ENCODE data around the gene C17orf67. TPM values are rescaled to one million over a fixed set of nuclear protein-coding genes. Genes with fewer than 3 reads are reported as not detected.

Gene C17orf67
- polyA plus RNA-seq, 2 donors: 0.44 to 2.1 TPM

GRCh38 chr17:56866496-56866895, 32.8 kb upstream of the C17orf67 start:
- no peak overlapping the region for H3K27ac ChIP-seq (ENCODE audit: low read depth in 2 of 2, low read length in 1 of 2)
- H3K36me3 ChIP-seq (ENCODE audit: control insufficient read depth in 2 of 2, insufficient read depth in 2 of 2, low read length in 1 of 2): no peaks in the 10 kb centered on the region
- H3K4me3 ChIP-seq (ENCODE audit: low read depth in 1 of 2, low read length in 2 of 2): no peak overlapping the region
- no peaks in the 10 kb centered on the region for H3K9me3 ChIP-seq (ENCODE audit: control insufficient read depth in 2 of 2, insufficient read depth in 1 of 2, low read depth in 1 of 2, low read length in 1 of 2)
- WGBS, 2 donors: 38 to 54% methylated on average over 3 of the region's 3 CpGs
- no peaks in the 10 kb centered on the region for H3K4me1 ChIP-seq (ENCODE audit: control insufficient read depth in 2 of 2, insufficient read depth in 2 of 2, low read length in 1 of 2)
- no peaks in the 10 kb centered on the region for H3K27me3 ChIP-seq (ENCODE audit: control insufficient read depth in 1 of 2, insufficient read depth in 2 of 2, low read length in 2 of 2)

DNA sequence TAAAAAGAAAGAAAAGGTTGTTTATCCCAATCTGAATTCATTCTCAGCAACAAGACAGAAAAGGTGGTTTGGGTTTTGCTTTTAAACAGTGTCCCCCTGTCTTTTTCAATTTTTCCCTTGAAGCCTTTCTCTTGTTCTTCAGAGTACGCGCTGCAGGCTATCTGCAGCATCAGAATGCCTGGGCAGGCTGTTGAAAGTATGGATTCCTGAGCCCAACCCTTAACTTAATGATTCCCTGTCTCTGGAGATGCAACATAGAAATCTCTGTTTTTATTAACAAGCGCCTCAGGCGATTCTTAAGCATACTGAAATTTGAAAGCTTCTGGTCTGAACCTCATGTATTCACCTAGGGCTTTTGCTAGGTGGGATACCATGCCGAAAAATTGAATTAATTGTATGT, 32.4 kb upstream of the C17orf67 start:
- no peak overlapping the region for H3K27ac ChIP-seq (ENCODE audit: low read depth in 2 of 2, low read length in 1 of 2)
- H3K9me3 ChIP-seq (ENCODE audit: control insufficient read depth in 2 of 2, insufficient read depth in 1 of 2, low read depth in 1 of 2, low read length in 1 of 2): no peaks in the 10 kb centered on the region
- no peaks in the 10 kb centered on the region for H3K4me1 ChIP-seq (ENCODE audit: control insufficient read depth in 2 of 2, insufficient read depth in 2 of 2, low read length in 1 of 2)
- no peak overlapping the region for H3K4me3 ChIP-seq (ENCODE audit: low read depth in 1 of 2, low read length in 2 of 2)
- H3K27me3 ChIP-seq (ENCODE audit: control insufficient read depth in 1 of 2, insufficient read depth in 2 of 2, low read length in 2 of 2): no peaks in the 10 kb centered on the region
- WGBS, 2 donors: 66 to 78% methylated on average over 5 of the region's 5 CpGs
- H3K36me3 ChIP-seq (ENCODE audit: control insufficient read depth in 2 of 2, insufficient read depth in 2 of 2, low read length in 1 of 2): peaks cover 0 to 3% of the 10 kb centered on the region in 2 donors

GRCh38 chr17:56863974-56864373, 30.3 kb upstream of the C17orf67 start:
- WGBS, 2 donors: 73 to 79% methylated on average over 3 of the region's 3 CpGs
- H3K36me3 ChIP-seq (ENCODE audit: control insufficient read depth in 2 of 2, insufficient read depth in 2 of 2, low read length in 1 of 2): peaks cover 2 to 4% of the 10 kb centered on the region in 2 donors

DNA sequence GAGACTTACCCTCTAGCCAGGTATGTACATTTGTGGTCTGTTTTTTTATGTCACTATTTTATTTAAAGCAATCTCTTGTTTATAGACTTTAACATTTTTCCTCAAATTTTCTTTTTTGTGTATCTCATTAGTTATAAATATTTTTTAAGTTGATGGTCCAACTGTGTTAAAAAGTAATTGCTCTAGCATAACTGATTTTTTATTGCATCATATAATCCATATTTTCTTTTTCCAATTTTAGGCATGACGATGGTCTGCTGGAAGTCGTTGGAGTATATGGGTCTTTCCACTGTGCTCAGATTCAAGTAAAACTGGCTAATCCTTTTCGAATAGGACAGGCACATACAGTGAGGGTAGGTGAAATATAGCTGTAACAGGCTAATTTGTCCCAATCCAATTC, 28.2 kb upstream of the C17orf67 start:
- H3K9me3 ChIP-seq (ENCODE audit: control insufficient read depth in 2 of 2, insufficient read depth in 1 of 2, low read depth in 1 of 2, low read length in 1 of 2): no peaks in the 10 kb centered on the region
- no peaks in the 10 kb centered on the region for H3K27me3 ChIP-seq (ENCODE audit: control insufficient read depth in 1 of 2, insufficient read depth in 2 of 2, low read length in 2 of 2)
- H3K4me3 ChIP-seq (ENCODE audit: low read depth in 1 of 2, low read length in 2 of 2): no peak overlapping the region
- H3K36me3 ChIP-seq (ENCODE audit: control insufficient read depth in 2 of 2, insufficient read depth in 2 of 2, low read length in 1 of 2): peaks cover 2 to 4% of the 10 kb centered on the region in 2 donors
- no peak overlapping the region for H3K27ac ChIP-seq (ENCODE audit: low read depth in 2 of 2, low read length in 1 of 2)
- no peaks in the 10 kb centered on the region for H3K4me1 ChIP-seq (ENCODE audit: control insufficient read depth in 2 of 2, insufficient read depth in 2 of 2, low read length in 1 of 2)
- 87 to 92% methylated on average over 3 of the region's 3 CpGs for WGBS, 2 donors

More at GRCh38 chr17:56863974-56864373, 30.3 kb upstream of the C17orf67 start:
- Histone ChIP-seq H3K4me1 (ENCODE audit: control insufficient read depth in 2 of 2, insufficient read depth in 2 of 2, low read length in 1 of 2) (no peaks in the 10 kb centered on the region), H3K9me3 (ENCODE audit: control insufficient read depth in 2 of 2, insufficient read depth in 1 of 2, low read depth in 1 of 2, low read length in 1 of 2) (no peaks in the 10 kb centered on the region), H3K27me3 (ENCODE audit: control insufficient read depth in 1 of 2, insufficient read depth in 2 of 2, low read length in 2 of 2) (no peaks in the 10 kb centered on the region), H3K27ac (ENCODE audit: low read depth in 2 of 2, low read length in 1 of 2) (no peak overlapping the region), H3K4me3 (ENCODE audit: low read depth in 1 of 2, low read length in 2 of 2) (no peak overlapping the region)

DNA sequence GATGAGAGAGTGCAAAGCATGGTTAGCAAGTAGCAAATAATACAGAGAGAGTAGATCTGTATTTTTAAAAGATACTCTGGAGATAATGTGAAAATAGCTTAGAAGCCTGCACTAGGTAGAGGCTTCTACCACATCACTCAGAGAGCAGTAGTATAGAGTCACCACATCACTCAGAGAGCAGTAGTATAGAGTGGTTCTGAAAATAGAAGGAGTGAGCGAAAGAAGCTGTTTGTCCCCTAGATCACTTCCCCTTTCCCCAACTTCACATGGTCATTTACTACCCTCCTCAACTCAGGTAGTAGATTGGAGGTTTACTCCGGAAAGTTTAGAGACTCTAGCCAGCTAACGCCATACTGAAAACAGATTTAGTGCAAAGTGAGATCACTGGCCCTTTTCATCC, 17.3 kb upstream of the C17orf67 start:
- Histone ChIP-seq H3K27me3 (ENCODE audit: control insufficient read depth in 1 of 2, insufficient read depth in 2 of 2, low read length in 2 of 2) (no peaks in the 10 kb centered on the region), H3K4me1 (ENCODE audit: control insufficient read depth in 2 of 2, insufficient read depth in 2 of 2, low read length in 1 of 2) (no peaks in the 10 kb centered on the region), H3K4me3 (ENCODE audit: low read depth in 1 of 2, low read length in 2 of 2) (no peak overlapping the region), H3K36me3 (ENCODE audit: control insufficient read depth in 2 of 2, insufficient read depth in 2 of 2, low read length in 1 of 2) (peaks cover 0 to 2% of the 10 kb centered on the region in 2 donors), H3K9me3 (ENCODE audit: control insufficient read depth in 2 of 2, insufficient read depth in 1 of 2, low read depth in 1 of 2, low read length in 1 of 2) (no peaks in the 10 kb centered on the region), H3K27ac (ENCODE audit: low read depth in 2 of 2, low read length in 1 of 2) (no peak overlapping the region)
- 68 to 80% methylated on average over 3 of the region's 3 CpGs for WGBS, 2 donors

GRCh38 chr17:56850591-56850990, 16.9 kb upstream of the C17orf67 start:
- 95 to 97% methylated on average over 2 of the region's 2 CpGs for whole genome bisulfite sequencing, 2 donors
- Histone ChIP-seq H3K4me1 (ENCODE audit: control insufficient read depth in 2 of 2, insufficient read depth in 2 of 2, low read length in 1 of 2) (no peaks in the 10 kb centered on the region), H3K36me3 (ENCODE audit: control insufficient read depth in 2 of 2, insufficient read depth in 2 of 2, low read length in 1 of 2) (peaks cover 0 to 2% of the 10 kb centered on the region in 2 donors), H3K27me3 (ENCODE audit: control insufficient read depth in 1 of 2, insufficient read depth in 2 of 2, low read length in 2 of 2) (no peaks in the 10 kb centered on the region), H3K9me3 (ENCODE audit: control insufficient read depth in 2 of 2, insufficient read depth in 1 of 2, low read depth in 1 of 2, low read length in 1 of 2) (no peaks in the 10 kb centered on the region), H3K27ac (ENCODE audit: low read depth in 2 of 2, low read length in 1 of 2) (no peak overlapping the region), H3K4me3 (ENCODE audit: low read depth in 1 of 2, low read length in 2 of 2) (no peak overlapping the region)

GRCh38 chr17:56849131-56849530, 15.4 kb upstream of the C17orf67 start:
- WGBS, 2 donors: 72 to 74% methylated on average over 3 of the region's 3 CpGs
- H3K4me3 ChIP-seq (ENCODE audit: low read depth in 1 of 2, low read length in 2 of 2): no peak overlapping the region
- H3K36me3 ChIP-seq (ENCODE audit: control insufficient read depth in 2 of 2, insufficient read depth in 2 of 2, low read length in 1 of 2): peaks cover 0 to 2% of the 10 kb centered on the region in 2 donors

DNA sequence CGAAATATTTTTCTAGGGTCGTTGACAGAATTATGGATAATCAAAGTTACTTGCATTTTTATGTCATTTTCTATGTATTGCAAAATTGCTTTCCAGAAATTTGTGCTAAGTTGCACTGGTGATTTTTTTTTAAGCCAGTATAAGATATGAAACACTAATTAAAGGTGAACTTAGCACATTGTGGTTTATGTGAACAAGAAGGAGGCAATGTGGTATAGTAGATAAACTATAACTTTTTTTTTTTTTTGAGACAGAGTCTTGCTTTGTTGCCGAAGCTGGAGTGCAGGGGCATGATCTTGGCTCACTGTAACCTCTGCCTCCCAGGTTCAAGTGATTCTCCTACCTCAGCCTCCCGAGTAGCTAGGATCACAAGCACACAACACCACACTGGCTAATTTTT, 13.4 kb upstream of the C17orf67 start:
- H3K27me3 ChIP-seq (ENCODE audit: control insufficient read depth in 1 of 2, insufficient read depth in 2 of 2, low read length in 2 of 2): no peaks in the 10 kb centered on the region
- peaks cover 0 to 2% of the 10 kb centered on the region in 2 donors for H3K36me3 ChIP-seq (ENCODE audit: control insufficient read depth in 2 of 2, insufficient read depth in 2 of 2, low read length in 1 of 2)
- H3K27ac ChIP-seq (ENCODE audit: low read depth in 2 of 2, low read length in 1 of 2): no peak overlapping the region
- H3K9me3 ChIP-seq (ENCODE audit: control insufficient read depth in 2 of 2, insufficient read depth in 1 of 2, low read depth in 1 of 2, low read length in 1 of 2): no peaks in the 10 kb centered on the region
- no peaks in the 10 kb centered on the region for H3K4me1 ChIP-seq (ENCODE audit: control insufficient read depth in 2 of 2, insufficient read depth in 2 of 2, low read length in 1 of 2)
- 93 to 96% methylated on average over 4 of the region's 4 CpGs for WGBS, 2 donors
- H3K4me3 ChIP-seq (ENCODE audit: low read depth in 1 of 2, low read length in 2 of 2): no peak overlapping the region

More at GRCh38 chr17:56849131-56849530, 15.4 kb upstream of the C17orf67 start:
- no peaks in the 10 kb centered on the region for H3K9me3 ChIP-seq (ENCODE audit: control insufficient read depth in 2 of 2, insufficient read depth in 1 of 2, low read depth in 1 of 2, low read length in 1 of 2)
- H3K27me3 ChIP-seq (ENCODE audit: control insufficient read depth in 1 of 2, insufficient read depth in 2 of 2, low read length in 2 of 2): no peaks in the 10 kb centered on the region
- H3K4me1 ChIP-seq (ENCODE audit: control insufficient read depth in 2 of 2, insufficient read depth in 2 of 2, low read length in 1 of 2): no peaks in the 10 kb centered on the region
- no peak overlapping the region for H3K27ac ChIP-seq (ENCODE audit: low read depth in 2 of 2, low read length in 1 of 2)

- Histone ChIP-seq H3K36me3 (ENCODE audit: control insufficient read depth in 2 of 2, insufficient read depth in 2 of 2, low read length in 1 of 2) (peaks cover 0 to 2% of the 10 kb centered on the region in 2 donors), H3K4me1 (ENCODE audit: control insufficient read depth in 2 of 2, insufficient read depth in 2 of 2, low read length in 1 of 2) (no peaks in the 10 kb centered on the region), H3K4me3 (ENCODE audit: low read depth in 1 of 2, low read length in 2 of 2) (no peak overlapping the region), H3K27ac (ENCODE audit: low read depth in 2 of 2, low read length in 1 of 2) (no peak overlapping the region), H3K27me3 (ENCODE audit: control insufficient read depth in 1 of 2, insufficient read depth in 2 of 2, low read length in 2 of 2) (no peaks in the 10 kb centered on the region), H3K9me3 (ENCODE audit: control insufficient read depth in 2 of 2, insufficient read depth in 1 of 2, low read depth in 1 of 2, low read length in 1 of 2) (no peaks in the 10 kb centered on the region)
- 96% methylated on average over 1 of the region's 1 CpG for WGBS, 2 donors
Measured at GRCh38 chr17:56845934-56846333, 12.2 kb upstream of the C17orf67 start.

DNA sequence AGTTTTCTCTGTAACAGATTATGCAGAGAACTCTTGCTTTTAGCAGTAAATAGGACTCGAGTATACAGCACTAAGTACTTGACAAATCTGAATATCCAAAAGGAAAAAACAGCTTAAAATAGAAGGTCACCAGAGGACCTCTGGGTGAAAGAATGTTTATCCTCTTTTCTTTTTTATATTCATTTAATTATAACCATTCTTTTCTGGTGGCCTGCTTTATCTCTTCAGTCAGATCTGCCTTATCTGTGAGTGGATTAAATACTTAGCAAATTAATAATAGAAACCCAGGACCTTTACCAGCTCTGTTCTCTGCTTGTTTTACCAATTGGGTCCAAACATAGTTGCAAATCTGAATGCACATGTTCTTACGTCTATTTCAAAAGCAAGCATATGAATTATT, 8.9 kb upstream of the C17orf67 start:
- Histone ChIP-seq H3K4me3 (ENCODE audit: low read depth in 1 of 2, low read length in 2 of 2) (no peak overlapping the region), H3K9me3 (ENCODE audit: control insufficient read depth in 2 of 2, insufficient read depth in 1 of 2, low read depth in 1 of 2, low read length in 1 of 2) (no peaks in the 10 kb centered on the region), H3K27ac (ENCODE audit: low read depth in 2 of 2, low read length in 1 of 2) (no peak overlapping the region), H3K4me1 (ENCODE audit: control insufficient read depth in 2 of 2, insufficient read depth in 2 of 2, low read length in 1 of 2) (no peaks in the 10 kb centered on the region), H3K27me3 (ENCODE audit: control insufficient read depth in 1 of 2, insufficient read depth in 2 of 2, low read length in 2 of 2) (no peaks in the 10 kb centered on the region), H3K36me3 (ENCODE audit: control insufficient read depth in 2 of 2, insufficient read depth in 2 of 2, low read length in 1 of 2) (no peaks in the 10 kb centered on the region)
- 72% methylated on average over 2 of the region's 2 CpGs for WGBS, 2 donors
